DND-41 (cell line): ENCODE results near the gene TFEC.

Experiments
- ATAC-seq: fragments of 200-7000 bp; cut with Tn5 transposase; 3 replicates; pipeline ENCODE4 v1.9.1; 2021; ENCODE audit warnings: low read depth; ENCODE audit not compliant: insufficient read depth
- DNase-seq: peaks from one replicate; pipeline ENCODE4 v3.0.0-alpha.2; 2020
- H2AFZ ChIP-seq: 2 replicates; pipeline ENCODE4 v1.6.0; 2012; ENCODE audit warnings: low read depth, low read length
- H3K27ac ChIP-seq: 2 replicates; pipeline ENCODE4 v1.5.1; 2012; ENCODE audit warnings: low read length, inconsistent platforms
- H3K27me3 ChIP-seq: fragments of 200-600 bp; sonication (generic); 2 replicates; pipeline ENCODE4 v1.6.0; 2012; ENCODE audit warnings: low read length, mild to moderate bottlenecking, inconsistent platforms; ENCODE audit not compliant: insufficient read depth, poor library complexity
- H3K36me3 ChIP-seq: 2 replicates; pipeline ENCODE4 v1.5.1; 2012; ENCODE audit warnings: low read length, inconsistent platforms; ENCODE audit not compliant: insufficient read depth
- H3K4me1 ChIP-seq: 2 replicates; pipeline ENCODE4 v1.5.1; 2012; ENCODE audit warnings: mild to moderate bottlenecking, low read length; ENCODE audit not compliant: insufficient read depth
- H3K4me2 ChIP-seq: 2 replicates; pipeline ENCODE4 v1.6.0; 2012; ENCODE audit warnings: mild to moderate bottlenecking, moderate library complexity, low read length, inconsistent platforms; ENCODE audit not compliant: insufficient read depth
- H3K4me3 ChIP-seq, 2 experiments: fragments of 200-600 bp in 1 of 2; shearing (Covaris generic) in 1 of 2; 2 replicates each; pipeline ENCODE4 v1.5.1; 2012 to 2016; ENCODE audit warnings: inconsistent platforms in 2 of 2, low read length in 2 of 2, mild to moderate bottlenecking in 2 of 2, low read depth in 1 of 2, moderate library complexity in 1 of 2
- H3K79me2 ChIP-seq: 2 replicates; pipeline ENCODE4 v1.6.0; 2012; ENCODE audit warnings: low read length, inconsistent platforms; ENCODE audit not compliant: insufficient read depth
- H3K9ac ChIP-seq: 2 replicates; pipeline ENCODE4 v1.6.0; 2012; ENCODE audit warnings: low read depth, mild to moderate bottlenecking, inconsistent platforms, low read length, moderate library complexity
- H3K9me3 ChIP-seq: 2 replicates; pipeline ENCODE4 v1.5.1; 2012; ENCODE audit warnings: low read length, moderate library complexity, mild to moderate bottlenecking, inconsistent platforms; ENCODE audit not compliant: insufficient read depth, severe bottlenecking
- H4K20me1 ChIP-seq: 2 replicates; pipeline ENCODE4 v1.6.0; 2012; ENCODE audit warnings: low read length; ENCODE audit not compliant: insufficient read depth
- EZH2 ChIP-seq: IDR thresholded peaks from 3 replicates; pipeline ENCODE4 v1.6.1; 2012; ENCODE audit warnings: borderline replicate concordance, low read depth, mild to moderate bottlenecking, moderate library complexity, low read length, inconsistent platforms; ENCODE audit not compliant: severe bottlenecking
- TF ChIP-seq, protein P1 (sequence below): IDR thresholded peaks from 2 replicates; pipeline ENCODE4 v1.5.1; 2012; ENCODE audit warnings: borderline replicate concordance, low read length, moderate library complexity, mild to moderate bottlenecking; ENCODE audit not compliant: poor library complexity, severe bottlenecking; ENCODE audit errors: extremely low read depth

TFEC gene

GRCh38 chr7:116045532-116045931 lies 15.0 kb upstream of the TFEC start:
- TF ChIP-seq, protein P1, sequence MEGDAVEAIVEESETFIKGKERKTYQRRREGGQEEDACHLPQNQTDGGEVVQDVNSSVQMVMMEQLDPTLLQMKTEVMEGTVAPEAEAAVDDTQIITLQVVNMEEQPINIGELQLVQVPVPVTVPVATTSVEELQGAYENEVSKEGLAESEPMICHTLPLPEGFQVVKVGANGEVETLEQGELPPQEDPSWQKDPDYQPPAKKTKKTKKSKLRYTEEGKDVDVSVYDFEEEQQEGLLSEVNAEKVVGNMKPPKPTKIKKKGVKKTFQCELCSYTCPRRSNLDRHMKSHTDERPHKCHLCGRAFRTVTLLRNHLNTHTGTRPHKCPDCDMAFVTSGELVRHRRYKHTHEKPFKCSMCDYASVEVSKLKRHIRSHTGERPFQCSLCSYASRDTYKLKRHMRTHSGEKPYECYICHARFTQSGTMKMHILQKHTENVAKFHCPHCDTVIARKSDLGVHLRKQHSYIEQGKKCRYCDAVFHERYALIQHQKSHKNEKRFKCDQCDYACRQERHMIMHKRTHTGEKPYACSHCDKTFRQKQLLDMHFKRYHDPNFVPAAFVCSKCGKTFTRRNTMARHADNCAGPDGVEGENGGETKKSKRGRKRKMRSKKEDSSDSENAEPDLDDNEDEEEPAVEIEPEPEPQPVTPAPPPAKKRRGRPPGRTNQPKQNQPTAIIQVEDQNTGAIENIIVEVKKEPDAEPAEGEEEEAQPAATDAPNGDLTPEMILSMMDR: no peak
- TF ChIP-seq EZH2: no peak
- Histone ChIP-seq H3K27ac (no peak overlapping the region), H3K4me1 (no peaks in the 10 kb centered on the region), H3K79me2 (no peaks in the 10 kb centered on the region), H4K20me1 (no peaks in the 10 kb centered on the region), H3K4me3 (no peak overlapping the region), H2AFZ (no peak overlapping the region), H3K36me3 (peaks cover 6% of the 10 kb centered on the region; the same call in 1 of the 2 replicates), H3K9me3 (peaks cover 7% of the 10 kb centered on the region), H3K4me2 (no peak overlapping the region), H3K9ac (no peak overlapping the region), H3K27me3 (no peaks in the 10 kb centered on the region)
- DNase-seq: no peak
- no peak for ATAC-seq

GRCh38 chr7:116041615-116042014 lies 11.1 kb upstream of the TFEC start:
- Histone ChIP-seq H3K36me3 (no peaks in the 10 kb centered on the region), H3K27ac (no peak overlapping the region), H3K4me2 (no peak overlapping the region), H2AFZ (no peak overlapping the region), H3K79me2 (no peaks in the 10 kb centered on the region), H3K27me3 (no peaks in the 10 kb centered on the region), H3K4me3 (no peak overlapping the region), H3K9me3 (no peaks in the 10 kb centered on the region), H4K20me1 (no peaks in the 10 kb centered on the region), H3K4me1 (no peaks in the 10 kb centered on the region), H3K9ac (no peak overlapping the region)
- ATAC-seq (no peak), DNase-seq (no peak)
- TF ChIP-seq, protein P1: no peak
- no peak for TF ChIP-seq EZH2

DNA sequence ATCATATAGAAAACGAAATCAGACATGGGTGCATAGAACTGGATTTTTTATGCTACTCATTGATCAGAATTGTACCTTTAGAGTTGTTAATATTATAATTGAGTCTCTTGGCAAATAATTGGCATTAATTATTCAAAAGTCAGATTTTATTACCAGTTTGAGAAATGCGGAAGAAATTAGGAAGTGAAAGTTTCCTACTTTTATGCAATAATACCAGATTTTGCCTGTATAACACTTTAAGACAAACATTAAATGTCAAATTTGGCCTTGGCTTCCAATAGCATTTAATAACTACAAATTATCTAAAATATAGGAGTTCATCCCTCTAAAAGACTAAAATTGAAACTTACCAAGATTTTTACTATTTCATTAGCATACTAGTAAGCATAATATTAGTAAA lies 6.8 kb upstream of the TFEC start:
- Histone ChIP-seq H4K20me1 (no peaks in the 10 kb centered on the region), H3K36me3 (no peaks in the 10 kb centered on the region), H3K4me3 (no peak overlapping the region), H3K27ac (no peak overlapping the region), H3K79me2 (no peaks in the 10 kb centered on the region), H3K9ac (no peak overlapping the region), H3K9me3 (no peaks in the 10 kb centered on the region), H3K4me1 (no peaks in the 10 kb centered on the region), H2AFZ (no peak overlapping the region), H3K27me3 (no peaks in the 10 kb centered on the region), H3K4me2 (no peak overlapping the region)
- TF ChIP-seq, protein P1: no peak
- TF ChIP-seq EZH2: no peak
- no peak for DNase-seq
- no peak for ATAC-seq

- Histone ChIP-seq H2AFZ (no peak overlapping the region), H3K4me2 (no peak overlapping the region), H3K79me2 (no peaks in the 10 kb centered on the region), H3K4me3 (no peak overlapping the region), H3K27ac (no peak overlapping the region), H3K9ac (no peak overlapping the region), H3K4me1 (no peaks in the 10 kb centered on the region), H3K36me3 (no peaks in the 10 kb centered on the region), H3K9me3 (no peaks in the 10 kb centered on the region), H3K27me3 (no peaks in the 10 kb centered on the region), H4K20me1 (no peaks in the 10 kb centered on the region)
- DNase-seq: no peak
- ATAC-seq: no peak
- TF ChIP-seq EZH2: no peak
- TF ChIP-seq, protein P1: no peak
Observed at GRCh38 chr7:116034411-116034810, 3.8 kb upstream of the TFEC start.
